Measurements from ENCODE around the gene TBXA2R. TPM values are rescaled to one million over a fixed set of nuclear protein-coding genes. Genes with fewer than 3 reads are reported as not detected.
A peak's percentile ranks its signal among the peaks of the same experiment; 100 is the strongest.
"Not testable (repeated sequence)": the region's sequence is repeated elsewhere in the genome, so short reads cannot be mapped to it uniquely, and the experiment has no call there.

The TBXA2R gene
- total and polyA plus RNA-seq, 8 donors: 0.37 to 2.6 (median 1.0) TPM; not detected in 3

DNA sequence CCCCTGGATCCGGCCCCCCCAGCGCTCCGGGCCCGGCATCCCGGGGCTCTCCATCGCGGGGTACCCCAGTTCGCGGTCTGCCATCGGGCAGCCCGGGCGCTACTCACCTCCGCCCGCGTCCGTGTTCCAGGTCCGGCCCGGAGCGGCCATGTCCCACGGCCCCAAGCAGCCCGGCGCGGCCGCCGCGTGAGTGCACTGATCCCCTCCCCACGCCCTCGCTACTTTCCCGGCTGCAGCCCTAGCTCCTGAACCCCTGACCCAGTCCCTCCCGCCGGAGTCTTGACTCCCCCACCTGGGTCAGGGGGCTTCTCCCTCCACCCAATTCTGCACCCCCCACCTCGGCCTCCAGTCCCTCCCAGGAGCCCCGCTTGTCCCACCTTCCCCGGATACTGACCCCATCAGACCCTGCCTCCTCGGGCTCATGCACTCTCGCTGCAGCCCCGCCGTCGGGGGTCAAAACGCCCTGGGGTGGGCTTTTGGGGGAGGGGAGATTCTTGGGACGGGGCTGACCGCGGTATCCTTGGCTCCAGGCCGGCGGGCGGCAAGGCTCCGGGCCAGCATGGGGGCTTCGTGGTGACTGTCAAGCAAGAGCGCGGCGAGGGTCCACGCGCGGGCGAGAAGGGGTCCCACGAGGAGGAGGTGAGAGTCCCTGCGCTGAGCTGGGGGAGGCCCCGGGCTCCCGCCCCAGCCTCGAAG, 33.4 kb downstream of the TBXA2R start:
- Histone ChIP-seq H3K27ac (peak overlapping the region; percentile 81 to 93 (median 87)), H3K9me3 (no peaks in the 10 kb centered on the region), H3K4me3 (peak overlapping the region; percentile 89 to 97 (median 91)), H3K36me3 (peaks cover 0 to 24% (median 18%) of the 10 kb centered on the region in 4 donors), H3K27me3 (no peaks in the 10 kb centered on the region), H3K4me1 (peaks cover 23 to 51% (median 40%) of the 10 kb centered on the region in 4 donors)
- intact Hi-C loops (cut with DNase I; ENCODE audit: low total_unique reads): no loop called here
- 1 to 2% (median 1%) methylated on average over 25 to 60 of the region's 60 CpGs for WGBS, 5 donors
- peak; percentile 33 to 62 for DNase-seq
- TF ChIP-seq POLR2A (IDR thresholded peaks at IDR 0.05): no peak
- no peak for TF ChIP-seq POLR2AphosphoS5 (IDR thresholded peaks at IDR 0.05)
- TF ChIP-seq EP300 (IDR thresholded peaks at IDR 0.05): no peak
- TF ChIP-seq CTCF (IDR thresholded peaks at IDR 0.05): no peak

DNA sequence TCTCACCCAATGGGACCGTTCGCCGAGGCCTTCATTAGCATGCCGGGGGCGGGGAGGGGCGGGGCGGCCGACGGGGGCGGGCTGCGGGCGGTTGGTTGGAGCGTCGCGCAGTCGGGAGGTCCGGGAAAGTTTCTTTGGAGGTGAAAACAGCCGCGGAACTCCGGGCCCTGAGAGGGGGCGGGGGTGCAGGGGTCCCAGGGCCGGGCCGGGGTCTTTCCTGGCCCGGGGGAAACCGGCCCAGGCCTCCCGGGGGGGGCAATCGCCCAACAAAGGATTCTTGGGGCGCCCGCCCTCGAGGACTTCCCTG, 33.9 kb downstream of the TBXA2R start, which contains the start of gene HMG20B:
Gene HMG20B, plus strand, starts transcription at position 90 of the 307 bp plus-strand sequence. CDS start 366 bp downstream, outside the sequence.
- H3K9me3 ChIP-seq: no peaks in the 10 kb centered on the region
- 0 to 1% (median 0%) methylated on average over 18 to 30 of the region's 30 CpGs; no CpG with 5 or more reads in 1 of the 5 donors for WGBS, 5 donors
- peaks cover 0 to 24% (median 14%) of the 10 kb centered on the region in 4 donors for H3K36me3 ChIP-seq
- H3K27me3 ChIP-seq: no peaks in the 10 kb centered on the region
- TF ChIP-seq EP300 (IDR thresholded peaks at IDR 0.05) (no peak), CTCF (IDR thresholded peaks at IDR 0.05) (no peak), POLR2A (IDR thresholded peaks at IDR 0.05) (no peak), POLR2AphosphoS5 (IDR thresholded peaks at IDR 0.05) (no peak)
- peak within 1 kb of the TSS; percentile 81 to 93 (median 87) for H3K27ac ChIP-seq
- no peak for DNase-seq
- peaks cover 23 to 51% (median 40%) of the 10 kb centered on the region in 4 donors for H3K4me1 ChIP-seq
- H3K4me3 ChIP-seq: peak within 1 kb of the TSS; percentile 89 to 97 (median 91)
- intact Hi-C loops (cut with DNase I; ENCODE audit: low total_unique reads): no loop called here

- peaks cover 23 to 51% (median 39%) of the 10 kb centered on the region in 4 donors for H3K4me1 ChIP-seq
- H3K27me3 ChIP-seq: no peaks in the 10 kb centered on the region
- TF ChIP-seq POLR2AphosphoS5 (IDR thresholded peaks at IDR 0.05) (peak in 1 of 3 donors; percentile 69), POLR2A (IDR thresholded peaks at IDR 0.05) (no peak), CTCF (IDR thresholded peaks at IDR 0.05) (no peak), EP300 (IDR thresholded peaks at IDR 0.05) (no peak)
- peak overlapping the region; percentile 89 to 97 (median 91) for H3K4me3 ChIP-seq
- no peaks in the 10 kb centered on the region for H3K9me3 ChIP-seq
- DNase-seq: peak; percentile 100
- intact Hi-C loops (cut with DNase I; ENCODE audit: low total_unique reads): no loop called here
- H3K27ac ChIP-seq: peak overlapping the region; percentile 47 to 93 (median 87)
- H3K36me3 ChIP-seq: peaks cover 0 to 24% (median 11%) of the 10 kb centered on the region in 4 donors
- WGBS, 5 donors: 2 to 14% (median 3%) methylated on average over 7 to 48 of the region's 48 CpGs
Measured at GRCh38 chr19:3572132-3572854, 34.4 kb downstream of the TBXA2R start.

DNA sequence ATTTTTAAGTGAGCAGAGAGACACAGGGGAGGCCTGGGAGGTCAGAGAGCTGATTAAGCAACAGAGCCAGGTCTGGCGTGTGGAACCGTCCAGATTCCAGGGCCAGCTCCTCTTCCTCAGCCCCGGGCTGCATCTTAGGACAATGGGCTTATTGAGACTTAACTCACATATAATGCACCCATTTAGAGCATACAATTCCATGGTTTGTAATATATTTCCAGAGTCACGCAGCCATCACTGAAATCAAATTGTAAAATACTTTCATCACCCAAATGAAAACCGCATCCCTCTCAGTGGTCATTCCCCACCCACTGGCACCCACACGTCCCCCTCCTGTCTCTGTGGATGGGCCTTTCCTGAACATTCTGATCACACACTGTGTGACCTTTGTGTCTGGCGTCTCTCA, 36.1 kb downstream of the TBXA2R start:
- no peak overlapping the region for H3K4me3 ChIP-seq
- no peak overlapping the region for H3K27ac ChIP-seq
- H3K27me3 ChIP-seq: no peaks in the 10 kb centered on the region
- TF ChIP-seq EP300 (IDR thresholded peaks at IDR 0.05) (no peak), POLR2AphosphoS5 (IDR thresholded peaks at IDR 0.05) (no peak), POLR2A (IDR thresholded peaks at IDR 0.05) (no peak), CTCF (IDR thresholded peaks at IDR 0.05) (no peak)
- no peak for DNase-seq
- H3K9me3 ChIP-seq: no peaks in the 10 kb centered on the region
- intact Hi-C loops (cut with DNase I; ENCODE audit: low total_unique reads): no loop called here
- 79 to 87% (median 84%) methylated on average over 7 of the region's 7 CpGs for WGBS, 5 donors
- peaks cover 15 to 36% (median 25%) of the 10 kb centered on the region in 4 donors for H3K4me1 ChIP-seq
- H3K36me3 ChIP-seq: peaks cover 0 to 13% (median 11%) of the 10 kb centered on the region in 4 donors

DNA sequence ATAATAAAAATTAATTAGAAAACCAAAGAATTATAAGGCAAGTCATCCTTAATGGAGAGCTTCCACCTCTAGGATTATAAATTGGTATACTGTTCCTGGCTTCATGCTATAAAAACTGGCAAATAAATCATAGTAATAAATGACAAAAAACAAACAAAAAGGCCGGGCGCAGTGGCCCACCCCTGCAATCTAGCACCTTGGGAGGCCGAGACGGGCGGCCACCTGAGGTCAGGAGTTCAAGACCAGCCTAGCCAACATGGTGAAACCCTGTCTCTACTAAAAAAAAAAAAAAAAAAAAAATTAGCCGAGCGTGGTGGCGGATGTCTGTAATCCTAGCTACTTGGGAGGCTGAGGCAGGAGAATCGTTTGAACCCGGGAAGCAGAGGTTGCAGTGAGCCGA, 36.6 kb downstream of the TBXA2R start:
- 71 to 80% (median 75%) methylated on average over 11 of the region's 11 CpGs for WGBS, 5 donors
- H3K27me3 ChIP-seq; DNase-seq; H3K9me3 ChIP-seq; H3K4me3 ChIP-seq; intact Hi-C loops (cut with DNase I; ENCODE audit: low total_unique reads); H3K36me3 ChIP-seq; H3K27ac ChIP-seq: not testable (repeated sequence)
- H3K4me1 ChIP-seq: peaks cover 15 to 31% (median 23%) of the 10 kb centered on the region in 4 donors
